HG03439 (cell line): ENCODE measurements around the gene SGCB.
A peak's percentile ranks its signal among the peaks of the same experiment; 100 is the strongest.
"Not testable (repeated sequence)": the region's sequence is repeated elsewhere in the genome, so short reads cannot be mapped to it uniquely, and the experiment has no call there.

Experiments used
- ATAC-seq: cut with Tn5 transposase; IDR thresholded peaks from one replicate; pipeline ENCODE4 v1.9.1; 2021; ENCODE audit warnings: mild to moderate bottlenecking, moderate library complexity; ENCODE audit not compliant: unreplicated experiment

Gene SGCB

GRCh38 chr4:52038103-52038912 is at the start of gene SGCB:
SGCB (minus strand) TSS chr4:52038299; CDS start chr4:52038259, 40 bp downstream.
- peak; percentile 94 for ATAC-seq

GRCh38 chr4:52086425-52086824 is 48.3 kb upstream of the SGCB start:
- not testable (repeated sequence) for ATAC-seq

DNA sequence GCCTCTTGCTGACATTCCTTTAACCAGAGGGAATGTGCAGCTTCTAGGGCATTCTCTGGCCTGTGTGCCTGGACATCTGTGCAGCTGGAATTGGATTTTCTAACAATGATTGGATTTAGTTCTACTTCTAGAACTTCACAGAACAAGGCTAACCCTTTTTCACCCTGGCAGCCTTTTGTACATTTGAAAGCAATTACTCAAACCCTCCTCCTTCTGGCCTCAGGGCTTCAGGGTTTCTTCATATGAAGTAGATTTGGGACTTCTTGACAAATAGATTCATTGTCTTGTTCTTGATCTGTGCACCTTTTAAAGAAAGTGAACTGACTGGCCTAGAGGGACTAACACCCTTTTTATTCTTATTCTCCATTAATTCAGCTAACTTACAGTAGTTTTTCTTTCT is 43.1 kb upstream of the SGCB start:
- ATAC-seq, result no peak

- ATAC-seq, result no peak
Measured at GRCh38 chr4:52079659-52080058, 41.6 kb upstream of the SGCB start.

DNA sequence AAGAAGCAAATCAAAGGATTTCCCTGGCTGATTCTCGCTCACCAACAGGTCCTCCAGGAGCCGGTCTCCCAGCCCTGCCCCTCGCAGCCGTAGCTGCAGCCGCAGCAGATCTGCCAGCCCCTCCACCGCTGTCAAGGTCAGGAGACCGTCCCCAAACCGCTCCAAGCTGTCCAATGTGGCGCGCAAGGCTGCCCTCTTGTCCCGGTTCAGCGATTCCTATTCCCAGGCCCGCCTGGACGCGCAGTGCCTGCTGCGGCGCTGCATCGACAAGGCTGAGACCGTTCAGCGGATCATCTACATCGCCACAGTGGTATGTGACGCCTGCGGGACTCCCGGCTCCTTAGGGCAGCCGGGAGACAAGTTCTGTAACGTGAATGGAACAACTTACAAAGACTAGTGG is 38.6 kb upstream of the SGCB start:
- ATAC-seq, result no peak

DNA sequence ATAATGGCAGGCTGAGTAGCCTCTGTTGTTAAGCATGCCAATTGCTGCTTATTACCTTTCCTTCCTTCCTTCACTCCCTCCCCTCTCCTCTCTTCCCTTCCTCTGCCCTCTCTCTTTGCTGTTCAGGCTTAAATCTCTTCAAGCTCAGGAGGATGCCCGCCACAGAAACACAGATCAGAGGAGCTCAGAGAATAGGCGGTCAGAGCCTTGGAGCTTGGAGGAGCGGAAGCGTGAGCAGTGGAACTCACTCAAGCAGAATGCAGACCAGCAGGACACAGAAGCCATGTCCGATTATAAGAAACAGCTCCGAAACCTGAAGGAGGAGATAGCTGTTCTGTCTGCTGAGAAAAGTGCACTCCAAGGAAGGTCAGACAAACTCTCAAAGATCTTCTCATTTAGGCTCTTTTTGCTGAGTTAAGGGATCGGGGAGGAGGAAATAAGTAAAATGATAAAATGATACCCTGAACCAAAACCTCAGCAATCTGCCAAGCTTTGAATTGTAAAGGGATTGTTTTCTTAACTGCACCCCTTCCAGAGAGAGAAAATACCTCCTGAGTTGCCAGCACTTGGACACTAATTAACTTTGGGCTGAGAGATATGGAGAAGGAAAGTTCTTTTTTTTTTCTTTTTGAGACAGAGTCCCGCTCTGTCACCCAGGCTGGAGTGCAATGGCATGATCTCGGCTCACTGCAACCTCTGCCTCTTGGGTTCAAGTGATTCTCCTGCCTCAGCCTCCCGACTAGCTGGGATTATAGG is 33.9 kb upstream of the SGCB start:
- ATAC-seq, result no peak

DNA sequence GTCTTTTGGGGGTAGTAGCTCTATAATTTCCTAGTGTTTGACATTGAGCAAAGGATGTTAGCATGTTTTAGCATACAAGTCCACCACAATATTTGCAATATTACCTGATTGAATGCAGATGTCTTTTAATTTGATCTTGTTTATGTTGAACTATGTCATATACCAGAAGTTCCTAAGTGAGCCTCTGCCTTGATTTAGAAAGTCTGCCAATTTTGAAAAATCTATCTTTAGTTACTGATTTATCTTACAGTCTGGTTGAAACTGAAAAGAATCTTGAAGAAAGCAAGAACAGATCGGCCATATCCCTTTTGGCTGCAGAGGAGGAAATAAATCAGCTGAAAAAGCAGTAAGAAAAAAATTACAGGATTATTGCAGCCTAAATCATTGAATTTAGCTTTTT is 31.5 kb upstream of the SGCB start:
- ATAC-seq, result no peak

- no peak for ATAC-seq
Measured at GRCh38 chr4:52059372-52059771, 21.3 kb upstream of the SGCB start.

GRCh38 chr4:52058275-52058674 is 20.2 kb upstream of the SGCB start:
- ATAC-seq, result no peak

DNA sequence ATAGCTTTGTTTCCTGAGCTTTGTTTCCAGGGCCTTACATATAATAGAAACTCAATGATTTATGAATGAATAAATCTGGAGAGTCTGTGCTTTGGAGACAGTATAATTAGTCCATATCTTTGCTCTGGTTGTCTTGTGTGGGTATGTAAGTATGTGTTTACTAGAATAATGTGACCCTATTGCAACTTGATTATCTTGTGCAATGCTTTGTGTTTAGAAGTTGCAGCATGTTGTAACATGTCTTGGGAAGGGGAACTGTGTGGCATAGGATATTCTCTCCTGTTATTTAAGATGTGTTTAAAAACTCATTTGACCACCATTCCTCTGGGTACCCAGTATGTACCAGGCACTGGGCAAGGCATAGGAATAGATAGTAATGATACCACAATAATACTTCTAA is 19.1 kb upstream of the SGCB start:
- no peak for ATAC-seq

GRCh38 chr4:52054254-52054653 is 16.2 kb upstream of the SGCB start:
- no peak for ATAC-seq

GRCh38 chr4:52052475-52052780 is 14.3 kb upstream of the SGCB start:
- peak; percentile 54 for ATAC-seq

- ATAC-seq, result peak; percentile 61
Measured at GRCh38 chr4:52051615-52052474, 13.7 kb upstream of the SGCB start.

GRCh38 chr4:52051213-52051614 is 13.1 kb upstream of the SGCB start, which contains the start of gene SPATA18:
SPATA18 (plus strand) TSS chr4:52051304; CDS start chr4:52051705, 401 bp downstream.
- peak; percentile 46 for ATAC-seq

- ATAC-seq, result no peak
Measured at GRCh38 chr4:52049266-52049665, 11.2 kb upstream of the SGCB start.

- no peak for ATAC-seq
Measured at GRCh38 chr4:52045028-52045427, 6.9 kb upstream of the SGCB start.

- ATAC-seq, result peak; percentile 65
Measured at GRCh38 chr4:52037689-52038102, 403 bp downstream of the SGCB start.

DNA sequence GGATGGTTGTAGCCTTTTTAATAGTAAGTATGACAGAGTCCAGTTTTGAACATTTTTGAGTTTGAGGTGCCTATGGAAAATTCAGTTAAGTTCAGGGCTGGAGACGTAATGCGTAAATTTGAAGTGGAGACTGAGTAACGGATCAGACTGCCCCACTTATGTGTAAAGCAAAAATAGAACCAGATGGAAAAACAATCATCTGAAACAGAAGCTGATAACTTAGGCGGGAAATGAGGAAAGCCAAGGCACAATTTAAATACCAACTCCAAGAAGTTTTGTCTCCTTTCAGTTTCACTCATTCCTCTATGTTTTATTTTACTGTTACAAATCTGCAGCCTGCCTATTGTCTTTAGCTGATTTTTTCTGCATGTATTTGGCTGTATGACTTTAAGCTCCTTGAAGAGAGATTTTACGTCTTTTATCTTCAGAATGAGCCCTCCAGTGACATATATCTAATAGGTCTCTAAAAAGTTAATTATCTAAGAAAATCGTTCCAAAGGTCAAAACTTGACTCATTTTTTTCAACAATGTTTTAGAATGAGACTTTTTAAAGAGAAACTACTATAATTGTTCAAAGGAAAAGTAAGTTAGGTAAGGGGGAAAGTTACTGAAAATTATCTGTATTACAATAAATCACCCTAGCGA is 1.1 kb downstream of the SGCB start:
- no peak for ATAC-seq

GRCh38 chr4:52035190-52035589 is 2.9 kb downstream of the SGCB start:
- ATAC-seq, result no peak

- ATAC-seq, result no peak
Measured at GRCh38 chr4:52032005-52032404, 6.1 kb downstream of the SGCB start.

- ATAC-seq, result no peak
Measured at GRCh38 chr4:52028970-52029369, 9.1 kb downstream of the SGCB start.
